ENCODE results near the gene NDUFB4. TPM values are rescaled to one million over a fixed set of nuclear protein-coding genes. Genes with fewer than 3 reads are reported as not detected.
A peak's percentile ranks its signal among the peaks of the same experiment; 100 is the strongest.

The NDUFB4 gene
- total RNA-seq, 1 donor from 2014 or later, result 80.4 TPM

DNA sequence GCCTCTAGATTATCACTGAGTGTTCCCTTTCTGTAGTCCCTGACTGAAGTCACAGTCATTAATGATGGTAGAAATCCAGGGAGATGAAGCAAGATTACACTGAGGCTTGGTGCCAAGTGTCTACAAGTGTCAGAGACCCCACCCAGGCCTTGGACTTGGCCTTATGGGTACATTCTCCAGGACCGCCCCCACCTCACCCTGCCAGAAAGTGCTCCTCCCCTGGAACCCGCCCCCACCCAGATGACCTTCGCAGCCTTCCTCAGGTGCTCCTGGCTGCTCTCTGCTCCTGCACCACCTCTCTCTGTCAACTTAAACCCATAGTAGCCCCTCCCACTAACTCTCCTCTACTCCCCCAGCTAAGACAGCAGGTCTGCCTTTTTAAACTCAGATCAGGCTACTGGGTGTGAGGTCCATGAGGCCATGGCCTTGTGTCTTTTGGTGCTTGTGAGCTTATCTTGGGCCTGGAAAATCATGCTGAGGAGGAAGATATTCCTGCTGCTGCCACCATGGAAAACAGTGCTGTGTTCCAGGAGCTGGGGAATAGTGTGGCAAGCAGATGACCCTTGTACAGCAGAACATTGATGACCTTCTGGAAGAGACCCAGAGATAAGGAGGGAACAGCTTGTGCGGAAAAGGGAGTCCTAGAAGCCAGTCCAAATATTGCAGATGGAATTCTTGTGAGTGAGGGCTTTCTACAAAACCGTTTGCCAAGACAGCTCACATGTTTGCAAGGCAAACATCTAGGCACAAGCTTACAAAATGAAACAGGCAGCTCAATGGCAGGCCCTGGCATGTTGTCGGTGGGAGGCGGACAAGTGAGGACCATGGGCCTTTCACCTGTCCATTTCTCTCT is 40.3 kb upstream of the NDUFB4 start:
- POLR2A ChIA-PET, result no interaction called here
- H3K4me3 Mint-ChIP-seq, result no peak overlapping the region

GRCh38 chr3:120557115-120557514 is 39.0 kb upstream of the NDUFB4 start:
- TF ChIP-seq, protein P1, sequence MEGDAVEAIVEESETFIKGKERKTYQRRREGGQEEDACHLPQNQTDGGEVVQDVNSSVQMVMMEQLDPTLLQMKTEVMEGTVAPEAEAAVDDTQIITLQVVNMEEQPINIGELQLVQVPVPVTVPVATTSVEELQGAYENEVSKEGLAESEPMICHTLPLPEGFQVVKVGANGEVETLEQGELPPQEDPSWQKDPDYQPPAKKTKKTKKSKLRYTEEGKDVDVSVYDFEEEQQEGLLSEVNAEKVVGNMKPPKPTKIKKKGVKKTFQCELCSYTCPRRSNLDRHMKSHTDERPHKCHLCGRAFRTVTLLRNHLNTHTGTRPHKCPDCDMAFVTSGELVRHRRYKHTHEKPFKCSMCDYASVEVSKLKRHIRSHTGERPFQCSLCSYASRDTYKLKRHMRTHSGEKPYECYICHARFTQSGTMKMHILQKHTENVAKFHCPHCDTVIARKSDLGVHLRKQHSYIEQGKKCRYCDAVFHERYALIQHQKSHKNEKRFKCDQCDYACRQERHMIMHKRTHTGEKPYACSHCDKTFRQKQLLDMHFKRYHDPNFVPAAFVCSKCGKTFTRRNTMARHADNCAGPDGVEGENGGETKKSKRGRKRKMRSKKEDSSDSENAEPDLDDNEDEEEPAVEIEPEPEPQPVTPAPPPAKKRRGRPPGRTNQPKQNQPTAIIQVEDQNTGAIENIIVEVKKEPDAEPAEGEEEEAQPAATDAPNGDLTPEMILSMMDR (IDR thresholded peaks at IDR 0.05), result no peak
- Mint-ChIP-seq H3K4me3 (no peak overlapping the region), H3K4me1 (peaks cover 14% of the 10 kb centered on the region), H3K27ac (no peak overlapping the region), H3K9me3 (no peaks in the 10 kb centered on the region), H3K36me3 (ENCODE audit: low read depth) (no peaks in the 10 kb centered on the region), H3K27me3 (peaks cover 16% of the 10 kb centered on the region)
- ChIA-PET CTCF (interaction anchor here (2.7 to 9.0 kb wide), 2 partner anchors 237 to 313 kb away, joined by 8 to 97 read pairs; no protein-coding TSS in a partner anchor), POLR2A (no interaction called here)
- DNase-seq (no peak), ATAC-seq (ENCODE audit: low read depth) (no peak)
- intact Hi-C loops (cut with micrococcal nuclease), result no loop called here

More for the DNA sequence above, 40.3 kb upstream of the NDUFB4 start:
- Mint-ChIP-seq H3K4me1 (peaks cover 11% of the 10 kb centered on the region), H3K27ac (no peak overlapping the region), H3K9me3 (no peaks in the 10 kb centered on the region), H3K36me3 (ENCODE audit: low read depth) (no peaks in the 10 kb centered on the region), H3K27me3 (peaks cover 12% of the 10 kb centered on the region)
- intact Hi-C loops (cut with micrococcal nuclease), result no loop called here
- DNase-seq (no peak), ATAC-seq (ENCODE audit: low read depth) (no peak)
- CTCF ChIA-PET, result interaction anchor here (0.9 to 9.0 kb wide), 4 partner anchors 9 to 312 kb away, joined by 3 to 97 read pairs (median 7); no protein-coding TSS in a partner anchor
- TF ChIP-seq, protein P1 (IDR thresholded peaks at IDR 0.05), result no peak

GRCh38 chr3:120558771-120559241 is 37.3 kb upstream of the NDUFB4 start:
- intact Hi-C loops (cut with micrococcal nuclease), result loop anchor here (1.0 kb wide), 6 partner anchors 37 to 667 kb away; partner anchors contain the start of genes GTF2E1, LRRC58, NDUFB4 and RABL3
- CTCF ChIA-PET, result interaction anchor here (0.9 to 9.0 kb wide), 16 partner anchors 9 to 1318 kb away, joined by 3 to 97 read pairs (median 5); partner anchors contain the start of gene NDUFB4
- peak; percentile 74 for DNase-seq
- Mint-ChIP-seq H3K9me3 (no peaks in the 10 kb centered on the region), H3K27ac (peak overlapping the region; percentile 67), H3K36me3 (ENCODE audit: low read depth) (no peaks in the 10 kb centered on the region), H3K4me3 (peak overlapping the region; percentile 79), H3K4me1 (peaks cover 14% of the 10 kb centered on the region), H3K27me3 (peaks cover 18% of the 10 kb centered on the region)
- peak; percentile 86 for ATAC-seq (ENCODE audit: low read depth)
- POLR2A ChIA-PET, result interaction anchor here (0.5 to 1.1 kb wide), 3 partner anchors 37 to 654 kb away, joined by 4 read pairs; partner anchors contain the start of genes NDUFB4 and RABL3
- TF ChIP-seq, protein P1 (IDR thresholded peaks at IDR 0.05), result peak; percentile 84

- ATAC-seq (ENCODE audit: low read depth) (peak; percentile 41), DNase-seq (no peak)
- TF ChIP-seq, protein P1 (IDR thresholded peaks at IDR 0.05), result no peak
- H3K4me3 Mint-ChIP-seq, result peak overlapping the region; percentile 79
- peaks cover 18% of the 10 kb centered on the region for H3K27me3 Mint-ChIP-seq
- H3K4me1 Mint-ChIP-seq, result peaks cover 14% of the 10 kb centered on the region
- no peak overlapping the region for H3K27ac Mint-ChIP-seq
- ChIA-PET CTCF (interaction anchor here (0.9 to 9.0 kb wide), 15 partner anchors 8 to 1318 kb away, joined by 3 to 97 read pairs (median 5); partner anchors contain the start of gene NDUFB4), POLR2A (interaction anchor here (0.5 to 1.1 kb wide), 4 partner anchors 36 to 654 kb away, joined by 3 to 4 read pairs (median 4); partner anchors contain the start of genes GTF2E1, NDUFB4 and RABL3)
- intact Hi-C loops (cut with micrococcal nuclease), result loop anchor here (1.0 to 2.0 kb wide), 5 partner anchors 142 to 969 kb away; partner anchors contain the start of genes GTF2E1 and RABL3
- no peaks in the 10 kb centered on the region for H3K9me3 Mint-ChIP-seq
- no peaks in the 10 kb centered on the region for H3K36me3 Mint-ChIP-seq (ENCODE audit: low read depth)
Observed at GRCh38 chr3:120559242-120560061, 36.7 kb upstream of the NDUFB4 start.
